KMS-11 (cell line): Measurements from ENCODE around the gene PTH2R.
"Not testable (repeated sequence)": the region's sequence is repeated elsewhere in the genome, so short reads cannot be mapped to it uniquely, and the experiment has no call there.

ENCODE experiments used
- H2AFZ ChIP-seq: fragments of 200-600 bp; sonication (generic); 2 replicates; pipeline ENCODE4 v1.6.1; 2016; ENCODE audit warnings: antibody characterized with exemption, mixed run types, low read depth
- H3K27ac ChIP-seq: fragments of 200-600 bp; sonication (generic); 2 replicates; pipeline ENCODE4 v1.6.1; 2016; ENCODE audit warnings: mild to moderate bottlenecking, mixed run types
- H3K27me3 ChIP-seq: fragments of 200-600 bp; sonication (generic); 2 replicates; pipeline ENCODE4 v1.6.1; 2017; ENCODE audit warnings: mild to moderate bottlenecking, low read depth, mixed run types, moderate library complexity; ENCODE audit not compliant: insufficient read depth
- H3K36me3 ChIP-seq: fragments of 200-600 bp; sonication (generic); 2 replicates; pipeline ENCODE4 v1.6.1; 2017; ENCODE audit warnings: mild to moderate bottlenecking, mixed run types; ENCODE audit not compliant: insufficient read depth
- H3K4me1 ChIP-seq: fragments of 200-600 bp; sonication (generic); 2 replicates; pipeline ENCODE4 v1.6.1; 2016; ENCODE audit warnings: mild to moderate bottlenecking, low read depth, mixed run types; ENCODE audit not compliant: poor library complexity, severe bottlenecking
- H3K4me2 ChIP-seq: fragments of 200-600 bp; sonication (generic); 2 replicates; pipeline ENCODE4 v1.7.0; 2016; ENCODE audit warnings: mild to moderate bottlenecking, mixed run types
- H3K4me3 ChIP-seq: fragments of 200-600 bp; sonication (generic); IDR thresholded peaks from 2 replicates; pipeline ENCODE4 v1.6.1; 2017; ENCODE audit warnings: low read depth, low read length, mixed read lengths; ENCODE audit not compliant: insufficient read depth
- H3K79me2 ChIP-seq: fragments of 200-600 bp; sonication (generic); 2 replicates; pipeline ENCODE4 v1.6.1; 2016; ENCODE audit warnings: low read depth, mixed run types; ENCODE audit not compliant: insufficient read depth
- H3K9ac ChIP-seq: fragments of 200-600 bp; sonication (generic); 2 replicates; pipeline ENCODE4 v1.6.1; 2016; ENCODE audit warnings: mild to moderate bottlenecking, mixed run types
- H4K20me1 ChIP-seq: fragments of 200-600 bp; sonication (generic); 2 replicates; pipeline ENCODE4 v1.6.1; 2016; ENCODE audit warnings: mild to moderate bottlenecking, mixed run types; ENCODE audit not compliant: insufficient read depth
- CTCF ChIP-seq: fragments of 200-600 bp; sonication (generic); conservative IDR thresholded peaks from 2 replicates; pipeline ENCODE4 v1.6.1; 2017; ENCODE audit warnings: low read depth, mild to moderate bottlenecking, antibody characterized with exemption, low read length, moderate library complexity, mixed read lengths

The PTH2R gene

GRCh38 chr2:208479342-208479741, 72.8 kb downstream of the PTH2R start:
- no peaks in the 10 kb centered on the region for H3K4me1 ChIP-seq
- H4K20me1 ChIP-seq = no peaks in the 10 kb centered on the region
- H2AFZ ChIP-seq = no peak overlapping the region
- H3K9ac ChIP-seq = no peak overlapping the region
- H3K27ac ChIP-seq = no peak overlapping the region
- no peaks in the 10 kb centered on the region for H3K79me2 ChIP-seq
- H3K4me3 ChIP-seq = no peak overlapping the region
- H3K4me2 ChIP-seq = no peak overlapping the region
- H3K27me3 ChIP-seq = no peaks in the 10 kb centered on the region
- no peak for TF ChIP-seq CTCF
- H3K36me3 ChIP-seq = no peaks in the 10 kb centered on the region

- not testable (repeated sequence) for H3K79me2 ChIP-seq, H3K27ac ChIP-seq, H3K9ac ChIP-seq, H3K36me3 ChIP-seq, H3K4me1 ChIP-seq, H3K27me3 ChIP-seq, H2AFZ ChIP-seq, H4K20me1 ChIP-seq, H3K4me3 ChIP-seq, H3K4me2 ChIP-seq
These were observed 75.4 kb downstream of the PTH2R start for GRCh38 chr2:208481945-208482344.

GRCh38 chr2:208482453-208483015, 75.9 kb downstream of the PTH2R start:
- H3K27ac ChIP-seq, H3K4me1 ChIP-seq, H3K36me3 ChIP-seq, H3K27me3 ChIP-seq, H3K79me2 ChIP-seq, H2AFZ ChIP-seq, H3K9ac ChIP-seq, H4K20me1 ChIP-seq, H3K4me3 ChIP-seq, H3K4me2 ChIP-seq: not testable (repeated sequence)

GRCh38 chr2:208485390-208485789, 78.8 kb downstream of the PTH2R start:
- no peak for TF ChIP-seq CTCF
- no peaks in the 10 kb centered on the region for H3K4me1 ChIP-seq
- H2AFZ ChIP-seq = no peak overlapping the region
- H3K36me3 ChIP-seq = no peaks in the 10 kb centered on the region
- H3K27ac ChIP-seq = no peak overlapping the region
- no peak overlapping the region for H3K4me2 ChIP-seq
- H3K9ac ChIP-seq = no peak overlapping the region
- no peaks in the 10 kb centered on the region for H3K79me2 ChIP-seq
- no peaks in the 10 kb centered on the region for H3K27me3 ChIP-seq
- no peak overlapping the region for H3K4me3 ChIP-seq
- H4K20me1 ChIP-seq = no peaks in the 10 kb centered on the region

GRCh38 chr2:208488686-208489564, 82.3 kb downstream of the PTH2R start:
- H3K27me3 ChIP-seq = no peaks in the 10 kb centered on the region
- H3K4me1 ChIP-seq = no peaks in the 10 kb centered on the region
- H3K9ac ChIP-seq = no peak overlapping the region
- H3K27ac ChIP-seq = no peak overlapping the region
- H4K20me1 ChIP-seq = no peaks in the 10 kb centered on the region
- no peaks in the 10 kb centered on the region for H3K36me3 ChIP-seq
- no peak overlapping the region for H2AFZ ChIP-seq
- no peak overlapping the region for H3K4me3 ChIP-seq
- H3K79me2 ChIP-seq = no peaks in the 10 kb centered on the region
- TF ChIP-seq CTCF = no peak
- H3K4me2 ChIP-seq = no peak overlapping the region
